ENCODE data around the gene OGA. TPM values are rescaled to one million over a fixed set of nuclear protein-coding genes. Genes with fewer than 3 reads are reported as not detected.

The OGA gene
- total RNA-seq, 1 donor from 2014 or later = 119 TPM

DNA sequence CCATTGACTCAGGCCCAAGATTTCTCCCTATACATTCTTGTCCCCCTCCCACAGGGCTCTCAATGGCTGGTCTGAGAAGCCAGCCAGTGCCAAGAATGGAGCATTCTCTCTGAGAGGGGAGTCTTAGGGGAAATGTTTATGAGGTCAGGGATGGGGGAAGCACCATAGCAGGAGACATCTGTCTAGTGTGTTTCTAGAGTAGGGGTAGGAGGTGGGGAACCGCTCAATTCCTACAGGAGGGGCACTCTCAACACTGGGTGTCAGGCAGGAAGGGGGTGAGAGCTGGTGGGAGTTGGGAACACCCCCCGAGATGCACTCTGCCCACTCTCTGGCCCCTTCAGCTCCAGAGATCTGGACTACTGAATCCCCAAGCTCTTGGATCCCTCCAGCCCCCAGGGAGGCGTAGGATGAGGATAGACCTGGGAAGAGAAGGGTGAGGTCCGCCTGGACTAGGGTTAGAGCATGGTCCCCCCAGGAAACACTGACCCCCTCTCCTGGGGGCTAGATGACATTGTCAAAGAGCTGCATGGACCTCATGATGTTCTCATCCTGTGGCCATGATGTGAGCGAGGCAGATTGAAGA is 8.7 kb upstream of the OGA start:
- no peaks in the 10 kb centered on the region for H3K79me2 ChIP-seq (ENCODE audit: insufficient read depth, low read length)
- Mint-ChIP-seq H3K27ac (ENCODE audit: unreplicated experiment) (no peak overlapping the region), H3K27me3 (ENCODE audit: low read depth, unreplicated experiment) (no peaks in the 10 kb centered on the region), H3K4me1 (ENCODE audit: low read depth, unreplicated experiment) (peaks cover 11% of the 10 kb centered on the region), H3K9me3 (ENCODE audit: unreplicated experiment) (no peaks in the 10 kb centered on the region), H3K4me3 (ENCODE audit: unreplicated experiment) (no peak overlapping the region), H3K36me3 (ENCODE audit: low read depth, unreplicated experiment) (peaks cover 22% of the 10 kb centered on the region)
- H3K4me2 ChIP-seq (ENCODE audit: low read length) = no peak overlapping the region
- H3K4me1 ChIP-seq (ENCODE audit: insufficient read depth, low read length) = peaks cover 16% of the 10 kb centered on the region
- H3K36me3 ChIP-seq (ENCODE audit: insufficient read depth, low read length) = no peaks in the 10 kb centered on the region
- H4K20me1 ChIP-seq (ENCODE audit: insufficient read depth, low read length) = no peaks in the 10 kb centered on the region
- no peak overlapping the region for H3K27ac ChIP-seq (ENCODE audit: low read depth, low read length)
- no peaks in the 10 kb centered on the region for H3K27me3 ChIP-seq (ENCODE audit: insufficient read depth, low read length)
- FAIRE-seq = no peak
- H2AFZ ChIP-seq (ENCODE audit: low read depth, low read length) = no peak overlapping the region
- H3K4me3 ChIP-seq (ENCODE audit: insufficient read depth, low read depth, low read length) = no peak overlapping the region
- TF ChIP-seq, protein P1, sequence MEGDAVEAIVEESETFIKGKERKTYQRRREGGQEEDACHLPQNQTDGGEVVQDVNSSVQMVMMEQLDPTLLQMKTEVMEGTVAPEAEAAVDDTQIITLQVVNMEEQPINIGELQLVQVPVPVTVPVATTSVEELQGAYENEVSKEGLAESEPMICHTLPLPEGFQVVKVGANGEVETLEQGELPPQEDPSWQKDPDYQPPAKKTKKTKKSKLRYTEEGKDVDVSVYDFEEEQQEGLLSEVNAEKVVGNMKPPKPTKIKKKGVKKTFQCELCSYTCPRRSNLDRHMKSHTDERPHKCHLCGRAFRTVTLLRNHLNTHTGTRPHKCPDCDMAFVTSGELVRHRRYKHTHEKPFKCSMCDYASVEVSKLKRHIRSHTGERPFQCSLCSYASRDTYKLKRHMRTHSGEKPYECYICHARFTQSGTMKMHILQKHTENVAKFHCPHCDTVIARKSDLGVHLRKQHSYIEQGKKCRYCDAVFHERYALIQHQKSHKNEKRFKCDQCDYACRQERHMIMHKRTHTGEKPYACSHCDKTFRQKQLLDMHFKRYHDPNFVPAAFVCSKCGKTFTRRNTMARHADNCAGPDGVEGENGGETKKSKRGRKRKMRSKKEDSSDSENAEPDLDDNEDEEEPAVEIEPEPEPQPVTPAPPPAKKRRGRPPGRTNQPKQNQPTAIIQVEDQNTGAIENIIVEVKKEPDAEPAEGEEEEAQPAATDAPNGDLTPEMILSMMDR (IDR thresholded peaks at IDR 0.05; ENCODE audit: insufficient read depth, low read depth, low read length) = no peak
- no peak for TF ChIP-seq EZH2 (IDR thresholded peaks at IDR 0.05; ENCODE audit: insufficient read depth, low read length)
- no peak overlapping the region for H3K9ac ChIP-seq (ENCODE audit: low read length)
- DNase-seq (ENCODE audit: low read depth) = no peak
- no peaks in the 10 kb centered on the region for H3K9me3 ChIP-seq (ENCODE audit: insufficient read depth, low read depth, low read length)

DNA sequence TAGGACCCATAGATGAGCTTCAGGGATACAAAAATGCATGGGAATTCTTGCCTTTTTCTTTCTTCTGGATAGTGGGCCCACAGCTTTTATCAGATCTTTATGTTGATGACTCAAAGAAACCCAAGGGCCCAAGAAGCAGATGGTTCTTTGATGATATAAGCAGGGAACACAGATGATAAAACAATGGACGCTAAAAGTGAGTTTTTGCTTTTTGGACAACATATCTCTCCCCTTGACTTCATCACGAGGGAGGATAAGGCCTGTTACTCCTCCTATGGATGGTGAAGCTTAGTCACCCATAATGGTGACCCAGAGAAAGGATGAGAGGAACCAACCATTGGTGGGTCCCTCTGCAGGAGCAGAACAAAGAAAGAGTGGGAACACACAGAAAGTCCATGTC is 6.5 kb upstream of the OGA start:
- Histone ChIP-seq H3K4me3 (ENCODE audit: insufficient read depth, low read depth, low read length) (no peak overlapping the region), H3K4me2 (ENCODE audit: low read length) (no peak overlapping the region), H3K4me1 (ENCODE audit: insufficient read depth, low read length) (peaks cover under 1% of the 10 kb centered on the region), H3K9ac (ENCODE audit: low read length) (no peak overlapping the region), H3K79me2 (ENCODE audit: insufficient read depth, low read length) (no peaks in the 10 kb centered on the region), H3K9me3 (ENCODE audit: insufficient read depth, low read depth, low read length) (no peaks in the 10 kb centered on the region), H3K27ac (ENCODE audit: low read depth, low read length) (no peak overlapping the region), H3K36me3 (ENCODE audit: insufficient read depth, low read length) (no peaks in the 10 kb centered on the region), H4K20me1 (ENCODE audit: insufficient read depth, low read length) (no peaks in the 10 kb centered on the region), H2AFZ (ENCODE audit: low read depth, low read length) (no peak overlapping the region), H3K27me3 (ENCODE audit: insufficient read depth, low read length) (no peaks in the 10 kb centered on the region)
- TF ChIP-seq EZH2 (IDR thresholded peaks at IDR 0.05; ENCODE audit: insufficient read depth, low read length) = no peak
- TF ChIP-seq, protein P1 (IDR thresholded peaks at IDR 0.05; ENCODE audit: insufficient read depth, low read depth, low read length) = no peak
- DNase-seq (ENCODE audit: low read depth) (no peak), FAIRE-seq (no peak)
- H3K4me1 Mint-ChIP-seq (ENCODE audit: low read depth, unreplicated experiment) = peaks cover 3% of the 10 kb centered on the region
- H3K27ac Mint-ChIP-seq (ENCODE audit: unreplicated experiment) = no peak overlapping the region
- no peaks in the 10 kb centered on the region for H3K27me3 Mint-ChIP-seq (ENCODE audit: low read depth, unreplicated experiment)
- peaks cover 25% of the 10 kb centered on the region for H3K36me3 Mint-ChIP-seq (ENCODE audit: low read depth, unreplicated experiment)
- H3K4me3 Mint-ChIP-seq (ENCODE audit: unreplicated experiment) = no peak overlapping the region
- H3K9me3 Mint-ChIP-seq (ENCODE audit: unreplicated experiment) = no peaks in the 10 kb centered on the region

DNA sequence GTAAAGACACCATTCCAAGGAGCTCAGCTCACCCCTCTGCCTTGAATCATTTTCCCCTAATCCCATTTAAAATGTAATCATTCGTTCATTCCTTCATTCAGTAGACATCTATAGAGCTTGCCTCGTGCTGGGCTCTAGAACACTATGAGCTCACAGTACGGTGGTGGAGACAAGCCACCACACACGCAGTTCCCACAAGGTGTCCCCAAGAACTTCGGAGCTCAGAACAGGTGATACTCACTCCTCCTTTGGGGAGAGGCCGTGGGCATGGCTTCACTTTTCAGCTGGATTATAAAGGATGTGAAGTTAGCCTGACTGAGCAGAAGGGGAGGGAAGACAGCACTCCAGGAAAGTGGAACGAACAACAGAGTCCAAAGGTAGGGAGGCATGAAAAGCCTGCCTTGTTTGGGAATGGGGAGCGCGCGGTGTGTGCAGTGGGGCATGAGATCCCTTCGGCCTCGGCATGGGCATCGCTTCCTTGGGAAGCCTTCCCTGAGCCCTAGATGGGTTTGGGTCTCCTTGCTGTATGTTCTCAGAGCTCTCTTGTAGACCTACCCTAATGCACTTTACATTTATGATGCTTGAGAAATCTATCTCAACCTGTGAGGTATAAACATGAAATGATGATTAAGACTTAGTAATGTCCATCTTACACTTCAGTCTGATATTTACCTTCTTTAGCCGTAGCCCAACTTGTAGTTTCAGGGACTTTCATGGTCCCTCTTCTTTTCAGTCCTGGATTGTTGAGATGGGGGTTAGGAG is 809 bp upstream of the OGA start:
- Histone ChIP-seq H2AFZ (ENCODE audit: low read depth, low read length) (peak overlapping the region; percentile 74), H3K4me2 (ENCODE audit: low read length) (peak overlapping the region; percentile 90), H3K27ac (ENCODE audit: low read depth, low read length) (peak overlapping the region; percentile 50), H3K36me3 (ENCODE audit: insufficient read depth, low read length) (no peaks in the 10 kb centered on the region), H4K20me1 (ENCODE audit: insufficient read depth, low read length) (peaks cover 41% of the 10 kb centered on the region), H3K9ac (ENCODE audit: low read length) (peak overlapping the region; percentile 99), H3K4me1 (ENCODE audit: insufficient read depth, low read length) (peaks cover 18% of the 10 kb centered on the region), H3K27me3 (ENCODE audit: insufficient read depth, low read length) (no peaks in the 10 kb centered on the region), H3K9me3 (ENCODE audit: insufficient read depth, low read depth, low read length) (no peaks in the 10 kb centered on the region), H3K79me2 (ENCODE audit: insufficient read depth, low read length) (peaks cover 42% of the 10 kb centered on the region), H3K4me3 (ENCODE audit: insufficient read depth, low read depth, low read length) (peak overlapping the region; percentile 72)
- H3K27ac Mint-ChIP-seq (ENCODE audit: unreplicated experiment) = peak overlapping the region; percentile 98
- H3K9me3 Mint-ChIP-seq (ENCODE audit: unreplicated experiment) = no peaks in the 10 kb centered on the region
- TF ChIP-seq EZH2 (IDR thresholded peaks at IDR 0.05; ENCODE audit: insufficient read depth, low read length) = no peak
- TF ChIP-seq, protein P1 (IDR thresholded peaks at IDR 0.05; ENCODE audit: insufficient read depth, low read depth, low read length) = no peak
- peak overlapping the region; percentile 99 for H3K4me3 Mint-ChIP-seq (ENCODE audit: unreplicated experiment)
- H3K4me1 Mint-ChIP-seq (ENCODE audit: low read depth, unreplicated experiment) = peaks cover 15% of the 10 kb centered on the region
- peaks cover 5% of the 10 kb centered on the region for H3K36me3 Mint-ChIP-seq (ENCODE audit: low read depth, unreplicated experiment)
- no peaks in the 10 kb centered on the region for H3K27me3 Mint-ChIP-seq (ENCODE audit: low read depth, unreplicated experiment)
- FAIRE-seq (no peak), DNase-seq (ENCODE audit: low read depth) (no peak)
